Hematopoietic multipotent progenitor cell (in vitro differentiated cells): ENCODE measurements around the gene KLRC3. TPM values are rescaled to one million over a fixed set of nuclear protein-coding genes. Genes with fewer than 3 reads are reported as not detected.
"Not testable (repeated sequence)": the region's sequence is repeated elsewhere in the genome, so short reads cannot be mapped to it uniquely, and the experiment has no call there.

ENCODE experiments used
- DNase-seq, 3 donors: peaks; one replicate each; pipeline ENCODE4 v3.0.0-alpha.2; 2011 to 2015; ENCODE audit warnings: low read depth in 2 of 3, low spot score in 2 of 3
- total RNA-seq: library from RNA; depleted of rRNA; stranded (reverse); fragments of >200 nt; gene quantifications from one replicate; pipeline ENCODE4 v1.2.3, GENCODE V29; 2012

KLRC3 gene
- total RNA-seq = not detected

DNA sequence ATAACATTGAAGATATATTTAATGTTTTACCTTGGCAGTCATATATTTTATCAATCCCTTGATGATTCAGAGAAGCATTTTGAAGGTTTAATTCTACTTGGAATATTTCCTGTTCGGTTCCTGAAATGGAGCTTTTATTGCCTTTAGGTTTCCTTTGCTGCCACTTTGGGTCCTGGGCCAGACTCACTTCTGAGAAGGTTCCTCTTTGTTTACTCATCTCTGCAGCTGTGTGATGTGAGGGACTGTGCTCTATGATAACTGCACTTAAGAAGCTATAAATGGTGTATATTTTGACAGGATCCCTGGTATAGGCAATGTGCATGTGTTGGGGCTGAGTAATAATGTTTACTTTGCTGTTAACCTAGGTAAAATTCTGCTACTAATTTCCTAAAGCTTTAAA, at the start of gene KLRC3:
Gene KLRC3, minus strand, starts transcription at position 262 of the 400 bp plus-strand sequence. Its CDS starts 45 bp downstream, at position 217.
- DNase-seq = not testable (repeated sequence)

DNA sequence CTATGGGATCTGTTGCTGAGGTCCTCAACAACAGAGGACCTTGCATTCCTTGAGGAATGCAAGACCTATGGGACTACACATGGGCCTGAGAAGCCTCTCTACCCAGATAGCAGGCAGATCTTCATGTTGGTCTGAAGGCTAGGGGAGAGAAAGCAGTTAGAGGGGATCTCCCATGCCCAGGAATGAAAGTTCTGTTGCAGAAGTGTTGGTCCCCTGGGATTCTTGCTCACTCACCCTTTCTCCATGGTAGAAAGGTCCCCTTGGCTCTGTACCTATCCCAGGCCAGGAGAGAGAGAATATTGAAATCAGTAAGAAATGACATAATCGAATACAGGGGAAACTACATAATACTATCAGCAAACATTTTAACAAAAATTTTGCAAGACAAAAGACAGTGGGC, 49.3 kb upstream of the KLRC3 start:
- no peak for DNase-seq

DNA sequence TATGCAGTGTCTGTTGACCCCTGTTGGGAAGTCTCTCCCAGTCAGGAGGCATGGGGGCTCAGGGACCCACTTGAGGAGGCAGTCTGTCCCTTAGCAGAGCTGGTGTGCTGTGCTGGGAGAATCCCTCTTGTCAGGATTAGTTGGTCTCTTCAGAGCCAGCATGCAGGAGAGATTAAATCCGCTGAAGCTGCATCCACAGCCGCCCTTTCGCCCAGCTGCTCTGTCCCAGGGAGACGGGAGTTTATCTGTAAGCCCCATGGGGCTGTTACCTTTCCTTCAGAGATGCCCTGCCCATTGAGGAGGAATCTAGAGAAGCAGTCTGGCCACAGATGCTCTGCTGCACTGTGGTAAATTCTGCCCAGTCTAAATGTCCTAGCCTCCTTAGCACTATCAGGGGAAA, 45.9 kb upstream of the KLRC3 start:
- no peak for DNase-seq

DNA sequence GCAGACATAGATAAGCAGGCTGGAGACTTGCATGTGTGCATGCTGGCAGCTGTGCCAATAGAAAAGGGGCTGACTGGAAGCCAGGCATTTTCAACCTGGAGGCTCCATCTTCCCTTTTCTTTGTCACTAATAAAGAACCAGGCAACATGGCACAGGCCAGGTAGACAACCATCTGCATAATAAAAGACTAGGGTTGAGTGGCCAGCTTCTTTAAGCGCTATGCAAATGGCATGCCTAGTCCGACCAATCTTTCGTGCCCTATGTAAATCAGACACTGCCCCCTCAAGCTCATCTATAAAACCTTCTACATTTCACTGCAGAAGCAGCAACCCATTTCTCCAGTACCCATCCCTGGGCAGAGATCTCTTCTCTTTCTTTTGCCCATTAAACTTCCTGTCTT, 37.4 kb upstream of the KLRC3 start:
- DNase-seq = no peak

DNA sequence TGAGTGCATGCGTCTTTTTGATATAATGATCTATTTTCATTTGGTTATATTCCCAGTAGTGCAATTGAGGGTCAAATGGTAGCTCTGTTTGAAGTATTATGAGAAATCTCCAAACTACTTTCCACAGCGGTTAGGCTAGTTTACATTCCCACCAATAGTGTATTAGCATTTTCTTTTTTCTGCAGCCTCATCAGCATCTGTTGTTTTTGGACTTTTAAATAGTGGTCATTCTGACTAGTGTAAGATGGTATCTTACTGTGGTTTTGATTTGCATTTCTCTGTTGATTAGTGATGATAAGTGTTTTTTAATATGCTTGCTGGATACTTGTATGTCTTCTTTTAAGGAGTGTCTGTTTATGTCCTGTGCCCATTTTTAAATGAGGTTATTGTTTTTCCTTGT, 36.5 kb upstream of the KLRC3 start:
- DNase-seq = no peak

DNA sequence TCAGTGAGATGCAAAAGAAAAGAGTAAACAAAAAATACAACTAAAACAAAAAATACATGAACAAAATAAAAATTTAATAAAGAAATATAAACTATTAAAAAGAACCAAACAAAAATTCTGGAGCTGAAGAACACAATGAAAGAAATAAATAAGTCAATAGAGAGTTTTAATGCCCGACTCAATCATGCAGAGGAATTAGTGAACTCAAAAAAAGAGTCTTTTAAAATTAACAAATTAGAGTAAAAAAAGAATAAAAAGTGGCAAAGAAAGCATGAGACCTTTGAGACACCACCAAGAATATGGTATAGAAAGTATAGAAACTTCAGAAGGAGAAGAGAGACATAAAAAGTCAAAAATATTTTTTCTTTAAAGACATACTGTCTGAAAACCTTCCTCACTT, 35.4 kb upstream of the KLRC3 start:
- peak in 1 of 3 donors; percentile 12 for DNase-seq

DNA sequence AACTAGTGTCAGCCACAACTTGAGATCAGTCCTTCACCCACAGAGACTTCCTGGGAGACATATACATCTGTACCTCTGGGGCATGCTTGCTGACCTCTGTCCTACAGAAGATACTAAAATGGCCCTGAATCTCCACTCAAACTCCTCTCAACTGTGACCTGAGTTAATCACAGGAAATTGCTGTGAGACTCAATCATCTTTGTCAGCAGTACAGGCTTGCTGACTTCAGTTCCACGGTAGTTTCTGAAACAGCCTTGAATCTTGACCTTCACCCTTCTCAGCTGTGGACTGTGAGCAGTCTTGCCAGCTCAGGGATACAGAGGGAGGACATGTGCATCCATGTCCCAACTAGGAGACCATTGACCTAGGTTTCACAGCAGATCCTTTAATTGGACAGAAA, 34.1 kb upstream of the KLRC3 start:
- no peak for DNase-seq

DNA sequence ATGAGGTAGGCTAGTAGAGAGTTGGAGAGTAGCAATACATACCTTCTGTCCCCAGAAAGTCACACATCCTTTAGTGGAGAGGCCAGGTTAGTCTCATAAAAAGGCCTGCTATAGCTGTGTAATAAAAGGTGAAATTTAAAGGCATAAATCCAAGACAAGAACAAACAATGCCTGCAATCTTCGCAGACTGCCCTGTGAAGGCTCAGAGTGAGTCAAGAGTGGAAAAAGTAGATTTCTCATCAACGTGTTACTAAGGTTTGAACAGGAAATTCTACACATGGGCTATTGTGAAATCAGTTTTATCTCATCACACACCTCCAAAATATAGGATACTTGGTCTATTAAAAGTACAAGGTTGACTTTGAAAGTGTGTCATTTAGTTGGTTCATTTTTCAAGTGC, 32.8 kb upstream of the KLRC3 start, which contains the start of gene KLRC1:
Gene KLRC1, minus strand, starts transcription at position 222 of the 400 bp plus-strand sequence. CDS start 2,221 bp downstream, outside the sequence.
- DNase-seq = no peak

DNA sequence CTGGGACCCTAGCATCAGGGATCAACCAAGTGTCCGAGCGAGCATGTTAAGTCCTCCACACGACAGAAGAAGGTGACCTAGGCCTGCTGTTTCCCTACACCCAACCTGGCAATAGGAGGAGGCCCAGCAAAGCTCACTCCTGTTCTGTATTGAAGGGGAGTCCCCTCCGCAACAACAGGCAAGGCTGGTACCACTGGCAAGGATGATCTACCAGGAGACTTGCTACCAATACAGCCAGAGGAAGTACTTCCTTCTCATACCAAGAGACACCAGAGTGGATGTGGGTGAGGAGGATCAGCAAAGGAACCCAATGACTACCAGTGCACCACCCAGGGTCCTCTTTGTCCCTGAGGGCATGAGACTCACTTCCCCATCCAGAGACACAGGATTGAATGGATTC, 27.8 kb upstream of the KLRC3 start:
- no peak for DNase-seq

DNA sequence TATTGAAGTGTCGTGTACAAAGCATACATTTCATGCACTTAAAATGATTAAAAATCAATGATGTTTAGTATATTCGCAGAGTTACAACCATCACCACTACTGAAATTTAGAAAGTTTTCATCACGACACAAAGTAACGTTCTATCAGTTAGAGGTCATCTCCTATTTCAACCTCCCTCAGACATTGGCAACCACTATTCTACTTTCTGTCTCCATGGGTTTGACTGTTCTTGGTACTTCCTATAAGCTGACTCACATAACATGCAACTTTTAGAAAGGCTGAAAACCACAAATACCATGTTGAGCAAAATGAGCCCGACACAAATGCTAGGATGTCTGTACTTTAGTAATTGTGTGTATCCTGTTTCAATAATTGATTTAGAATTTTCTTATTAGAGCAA, 25.7 kb upstream of the KLRC3 start:
- not testable (repeated sequence) for DNase-seq

DNA sequence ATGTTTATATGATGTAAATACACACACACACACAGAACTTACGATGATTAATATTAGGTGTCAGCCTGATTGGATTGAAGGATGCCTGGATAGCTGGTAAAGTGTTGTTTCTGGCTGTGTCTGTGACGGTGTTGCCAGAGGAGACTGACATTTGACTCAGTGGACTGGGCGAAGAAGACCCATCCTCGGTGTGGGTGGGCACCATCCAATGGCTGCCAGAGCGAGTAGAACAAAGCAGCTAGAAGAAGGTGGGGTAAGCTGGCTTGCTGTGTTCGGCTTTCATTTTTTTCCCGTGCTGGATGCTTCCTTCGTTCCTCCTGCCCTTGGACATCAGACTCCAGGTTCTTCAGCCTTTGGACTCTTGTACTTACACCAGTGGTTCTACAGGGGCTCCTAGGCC, 20.7 kb upstream of the KLRC3 start:
- DNase-seq = not testable (repeated sequence)

DNA sequence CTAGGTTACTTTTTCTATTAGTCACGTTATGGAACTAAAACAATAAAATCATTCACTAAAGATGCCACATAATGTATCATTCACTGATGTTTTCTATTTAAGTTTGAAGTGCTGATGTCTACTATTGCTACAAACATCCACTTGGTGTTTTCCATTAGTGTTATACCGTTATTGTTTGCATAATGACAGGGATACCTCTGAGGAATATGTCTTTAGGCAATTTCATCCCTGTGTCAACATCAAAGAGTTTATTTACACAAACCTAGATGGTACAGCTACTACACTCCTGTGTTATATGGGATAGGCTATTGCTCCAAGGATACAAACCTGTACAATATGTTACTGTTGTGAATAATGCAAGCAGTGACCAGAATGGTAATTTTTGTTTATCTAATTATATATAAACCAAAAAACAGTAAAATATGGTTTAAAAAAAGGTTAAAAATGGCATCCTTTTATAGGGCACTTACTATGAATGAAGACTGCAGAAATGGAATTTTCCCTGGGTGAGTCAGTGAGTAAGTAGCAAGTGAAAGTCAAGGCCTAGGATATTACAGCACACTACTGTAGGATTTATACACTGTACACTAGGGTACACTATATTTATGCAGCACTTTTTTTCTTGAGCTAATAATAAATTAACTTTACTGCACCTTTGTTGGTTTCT, 19.3 kb upstream of the KLRC3 start:
- not testable (repeated sequence) for DNase-seq

DNA sequence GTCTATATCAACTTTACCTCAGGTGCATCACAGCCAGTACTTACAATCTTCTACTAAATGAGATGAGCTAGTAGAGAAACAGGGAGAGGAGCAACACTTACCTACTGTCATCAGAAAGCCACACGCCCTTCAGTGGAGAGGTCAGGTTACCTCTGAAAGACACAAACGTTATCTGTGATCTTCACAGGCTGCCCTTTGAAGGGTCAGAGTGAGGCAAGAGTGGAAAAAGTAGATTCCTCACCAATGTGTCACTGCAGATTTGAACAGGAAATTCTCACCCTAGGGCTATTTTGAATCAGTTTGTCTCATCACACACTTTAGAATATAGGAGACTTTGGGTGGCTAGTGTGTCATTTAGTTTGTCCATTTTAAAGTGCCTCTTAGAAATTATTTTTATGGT, 17.2 kb upstream of the KLRC3 start:
- not testable (repeated sequence) for DNase-seq

DNA sequence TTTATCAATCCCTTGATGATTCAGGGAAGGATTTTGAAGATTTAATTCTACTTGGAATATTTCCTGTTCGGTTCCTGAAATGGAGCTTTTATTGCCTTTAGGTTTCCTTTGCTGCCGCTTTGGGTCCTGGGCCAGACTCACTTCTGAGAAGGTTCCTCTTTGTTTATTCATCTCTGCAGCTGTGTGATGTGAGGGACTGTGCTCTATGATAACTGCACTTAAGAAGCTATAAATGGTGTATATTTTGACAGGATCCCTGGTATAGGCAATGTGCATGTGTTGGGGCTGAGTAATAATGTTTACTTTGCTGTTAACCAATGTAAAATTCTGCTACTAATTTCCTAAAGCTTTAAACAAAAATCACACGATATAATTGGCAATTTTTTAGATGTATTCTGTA, 15.4 kb upstream of the KLRC3 start, which contains the start of gene KLRC2:
Gene KLRC2, minus strand, starts transcription at position 195 of the 400 bp plus-strand sequence. Its CDS starts 24 bp downstream, at position 171.
- DNase-seq = peak in 2 of 3 donors; percentile 27 to 75

DNA sequence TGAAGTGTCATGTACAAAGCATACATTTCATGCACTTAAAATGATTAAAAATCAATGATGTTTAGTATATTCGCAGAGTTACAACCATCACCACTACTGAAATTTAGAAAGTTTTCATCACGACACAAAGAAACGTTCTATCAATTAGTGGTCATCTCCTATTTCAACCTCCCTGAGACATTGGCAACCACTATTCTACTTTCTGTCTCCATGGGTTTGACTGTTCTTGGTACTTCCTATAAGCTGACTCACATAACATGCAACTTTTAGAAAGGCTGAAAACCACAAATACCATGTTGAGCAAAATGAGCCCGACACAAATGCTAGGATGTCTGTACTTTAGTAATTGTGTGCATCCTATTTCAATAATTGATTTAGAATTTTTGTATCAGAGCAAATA, 10.2 kb upstream of the KLRC3 start:
- not testable (repeated sequence) for DNase-seq

DNA sequence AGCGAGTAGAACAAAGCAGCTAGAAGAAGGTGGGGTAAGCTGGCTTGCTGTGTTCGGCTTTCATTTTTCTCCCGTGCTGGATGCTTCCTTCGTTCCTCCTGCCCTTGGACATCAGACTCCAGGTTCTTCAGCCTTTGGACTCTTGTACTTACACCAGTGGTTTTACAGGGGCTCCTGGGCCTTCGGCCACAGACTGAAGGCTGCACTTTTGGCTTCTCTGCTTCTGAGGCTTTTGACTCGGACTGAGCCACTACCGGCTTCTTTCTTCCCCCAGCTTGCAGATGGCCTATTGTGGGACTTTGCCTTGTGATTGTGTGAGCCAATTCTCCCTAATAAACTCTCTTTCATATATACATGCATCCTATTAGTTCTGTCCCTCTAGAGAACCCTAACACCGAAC, 5.5 kb upstream of the KLRC3 start:
- not testable (repeated sequence) for DNase-seq

DNA sequence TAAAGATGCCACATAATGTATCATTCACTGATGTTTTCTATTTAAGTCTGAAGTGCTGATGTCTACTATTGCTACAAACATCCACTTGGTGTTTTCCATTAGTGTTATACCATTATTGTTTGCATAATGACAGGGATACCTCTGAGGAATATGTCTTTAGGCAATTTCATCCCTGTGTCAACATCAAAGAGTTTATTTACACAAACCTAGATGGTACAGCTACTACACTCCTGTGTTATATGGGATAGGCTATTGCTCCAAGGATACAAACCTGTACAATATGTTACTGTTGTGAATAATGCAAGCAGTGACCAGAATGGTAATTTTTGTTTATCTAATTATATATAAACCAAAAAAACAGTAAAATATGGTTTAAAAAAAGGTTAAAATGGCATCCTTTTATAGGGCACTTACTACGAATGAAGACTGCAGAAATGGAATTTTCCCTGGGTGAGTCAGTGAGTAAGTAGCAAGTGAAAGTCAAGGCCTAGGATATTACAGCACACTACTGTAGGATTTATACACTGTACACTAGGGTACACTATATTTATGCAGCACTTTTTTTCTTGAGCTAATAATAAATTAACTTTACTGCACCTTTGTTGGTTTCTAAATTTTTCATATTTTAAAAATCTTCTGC, 4.0 kb upstream of the KLRC3 start:
- DNase-seq = not testable (repeated sequence)

DNA sequence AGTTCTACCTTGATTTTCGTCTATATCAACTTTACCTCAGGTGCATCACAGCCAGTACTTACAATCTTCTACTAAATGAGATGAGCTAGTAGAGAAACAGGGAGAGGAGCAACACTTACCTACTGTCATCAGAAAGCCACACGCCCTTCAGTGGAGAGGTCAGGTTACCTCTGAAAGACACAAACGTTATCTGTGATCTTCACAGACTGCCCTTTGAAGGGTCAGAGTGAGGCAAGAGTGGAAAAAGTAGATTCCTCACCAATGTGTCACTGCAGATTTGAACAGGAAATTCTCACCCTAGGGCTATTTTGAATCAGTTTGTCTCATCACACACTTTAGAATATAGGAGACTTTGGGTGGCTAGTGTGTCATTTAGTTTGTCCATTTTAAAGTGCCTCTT, 1.8 kb upstream of the KLRC3 start:
- not testable (repeated sequence) for DNase-seq

DNA sequence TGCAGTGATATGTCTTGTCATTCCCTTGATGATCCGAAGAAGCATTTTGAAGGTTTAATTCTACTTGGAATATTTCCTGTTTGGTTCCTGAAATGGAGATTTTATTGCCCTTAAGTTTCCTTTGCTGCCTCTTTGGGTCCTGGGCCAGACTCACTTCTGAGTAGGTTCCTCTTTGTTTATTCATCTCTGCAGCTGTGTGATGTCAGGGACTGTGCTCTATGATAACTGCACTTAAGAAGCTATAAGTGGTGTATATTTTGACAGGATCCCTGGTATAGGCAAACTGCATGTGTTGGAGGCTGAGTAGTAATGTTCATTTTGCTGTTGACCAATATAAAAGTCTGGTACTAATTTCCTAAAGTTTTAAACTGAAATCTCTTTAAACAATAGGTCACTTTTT, 11.0 kb downstream of the KLRC3 start, which contains the start of gene KLRC4:
Gene KLRC4, minus strand, starts transcription at position 366 of the 400 bp plus-strand sequence. Its CDS starts 182 bp downstream, at position 184.
- DNase-seq = peak in 2 of 3 donors; percentile 45 to 80

DNA sequence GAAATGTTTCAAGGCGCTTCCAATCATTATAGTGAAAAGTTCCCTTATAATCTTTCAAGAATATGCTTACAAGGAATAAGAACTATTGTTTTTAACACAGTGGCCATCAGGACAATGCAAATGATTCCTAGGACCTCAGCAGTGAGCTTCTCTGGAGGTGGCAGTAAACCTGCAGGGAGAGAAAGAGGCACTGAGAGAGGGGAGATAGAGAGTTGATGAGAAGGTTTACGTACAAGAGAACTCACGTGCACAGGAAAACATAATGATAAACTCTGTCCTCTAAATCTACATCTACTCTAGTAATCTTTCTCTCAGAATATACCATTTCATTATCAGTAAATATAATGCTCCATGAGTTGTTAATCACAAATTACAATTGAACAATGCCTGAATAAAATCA, 11.6 kb downstream of the KLRC3 start:
- no peak for DNase-seq

DNA sequence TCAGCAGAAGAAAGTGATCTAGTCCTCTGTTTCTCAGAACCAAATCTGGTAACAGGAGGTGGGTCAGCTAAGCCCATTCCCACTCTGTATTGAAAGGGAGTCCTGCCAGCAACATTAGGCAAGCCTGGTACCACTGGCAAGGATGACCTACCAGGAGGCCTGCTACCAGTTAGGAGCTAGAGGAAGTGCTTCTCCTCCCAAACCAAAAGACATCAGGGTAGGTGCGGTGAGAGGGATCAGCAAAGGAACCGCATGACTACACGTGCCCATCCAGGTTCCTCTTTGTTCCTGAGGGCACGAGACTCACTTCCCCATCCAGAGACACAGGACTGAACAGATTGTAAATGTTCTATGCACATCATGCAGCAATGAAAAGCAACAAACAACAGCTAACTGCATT, 13.7 kb downstream of the KLRC3 start:
- DNase-seq = peak in 2 of 3 donors; percentile 33 to 69

DNA sequence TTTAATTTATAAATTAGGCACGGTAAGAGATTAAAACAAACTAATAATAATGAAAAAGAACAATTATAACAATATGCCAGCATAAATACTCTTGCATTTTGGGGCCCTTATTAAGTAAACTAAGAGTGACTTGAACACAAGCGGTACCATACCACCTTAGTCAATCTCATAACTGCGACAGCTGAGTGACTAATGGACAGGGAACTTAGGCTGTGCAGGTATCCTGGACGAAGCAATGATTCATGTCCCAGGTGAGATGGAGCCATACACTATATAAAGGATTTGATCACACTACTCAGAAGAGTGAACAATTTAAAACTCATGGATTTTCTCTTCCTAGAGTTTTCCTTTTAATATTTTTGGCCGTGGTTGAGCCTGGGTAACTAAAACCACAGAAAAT, 15.1 kb downstream of the KLRC3 start:
- no peak for DNase-seq
